ENCODE results near the gene BTRC. TPM values are rescaled to one million over a fixed set of nuclear protein-coding genes. Genes with fewer than 3 reads are reported as not detected.

BTRC gene
- total RNA-seq, 1 experiment from 2014 or later: 29.1 TPM

DNA sequence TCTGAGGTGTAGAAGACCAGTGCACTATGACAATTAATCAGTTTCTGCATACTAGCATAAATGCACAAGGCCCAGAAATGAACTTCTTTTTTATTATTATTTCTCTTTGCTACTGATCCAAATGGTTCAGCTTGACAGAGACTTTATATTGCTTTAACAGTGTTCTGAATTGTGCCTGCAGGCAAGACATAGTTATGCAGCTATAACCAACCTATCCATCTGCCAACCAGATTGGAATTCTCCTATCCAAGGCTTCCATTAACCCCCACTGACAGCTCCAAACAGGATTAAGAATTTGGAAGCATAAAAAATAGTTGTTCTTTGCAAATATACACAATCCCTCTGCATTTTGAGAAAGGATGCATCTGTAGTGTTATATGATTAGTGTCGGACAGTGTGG lies 98.2 kb downstream of the BTRC start:
- Histone ChIP-seq H3K36me3 (ENCODE audit: control insufficient read depth in 1 of 2, insufficient read depth in 2 of 2, low read length in 2 of 2) (no peaks in the 10 kb centered on the region), H2AFZ (ENCODE audit: low read depth, low read length, poor library complexity, severe bottlenecking) (no peak overlapping the region), H3K4me2 (ENCODE audit: low read length) (no peak overlapping the region), H3K27me3 (ENCODE audit: insufficient read depth, low read length) (no peaks in the 10 kb centered on the region), H4K20me1 (ENCODE audit: insufficient read depth) (no peaks in the 10 kb centered on the region; the same call in 1 of the 2 replicates), H3K9me3 (ENCODE audit: control insufficient read depth in 1 of 2, insufficient read depth in 1 of 2, low read depth in 1 of 2, low read length in 2 of 2) (no peaks in the 10 kb centered on the region), H3K9me2 (ENCODE audit: insufficient read depth) (no peaks in the 10 kb centered on the region), H3K4me3 (replicated peaks in 1 of 2; ENCODE audit: low read depth in 1 of 2, low read length in 2 of 2) (no peak overlapping the region), H3K79me2 (ENCODE audit: insufficient read depth, low read length) (no peaks in the 10 kb centered on the region), H3K9ac (ENCODE audit: low read length) (no peak overlapping the region), H3K4me1 (ENCODE audit: control insufficient read depth in 1 of 2, insufficient read depth in 2 of 2, low read length in 2 of 2) (no peaks in the 10 kb centered on the region), H3K27ac (ENCODE audit: low read depth, low read length) (no peak overlapping the region)
- no peak for ATAC-seq
- ChIA-PET CTCF (interaction anchor here (1.5 to 3.5 kb wide), 3 partner anchors 8 to 238 kb away, joined by 5 to 24 read pairs (median 22); no protein-coding TSS in a partner anchor), POLR2A (no interaction called here), RAD21 (ENCODE audit: low non-redundant PET in 1 of 2, low total read pairs in 2 of 2, uncharacterized antibody in 2 of 2, unreplicated experiment in 2 of 2) (no interaction called here)
- no peak for TF ChIP-seq ZNF274 (IDR thresholded peaks at IDR 0.05; ENCODE audit: low read depth, low read length)
- TF ChIP-seq JUND (IDR thresholded peaks at IDR 0.05): no peak
- TF ChIP-seq ZFX (IDR thresholded peaks at IDR 0.05): no peak
- no peak for TF ChIP-seq EZH2 (IDR thresholded peaks at IDR 0.05)
- TF ChIP-seq ELF1 (IDR thresholded peaks at IDR 0.05; ENCODE audit: borderline replicate concordance, low read depth): no peak
- no peak for TF ChIP-seq SIN3A (IDR thresholded peaks at IDR 0.05; ENCODE audit: low read depth)
- no peak for TF ChIP-seq CBX3 (IDR thresholded peaks at IDR 0.05; ENCODE audit: low read depth)
- TF ChIP-seq EZH2phosphoT487 (IDR thresholded peaks at IDR 0.05; ENCODE audit: borderline replicate concordance): no peak
- no peak for TF ChIP-seq POLR2AphosphoS5 (IDR thresholded peaks at IDR 0.05; ENCODE audit: low read depth, low read length)
- TF ChIP-seq EGR1 (IDR thresholded peaks at IDR 0.05; ENCODE audit: low read depth): no peak
- TF ChIP-seq FOSL1 (IDR thresholded peaks at IDR 0.05; ENCODE audit: low read depth): no peak
- TF ChIP-seq RAD21 (IDR thresholded peaks at IDR 0.05; ENCODE audit: low read depth): no peak
- TF ChIP-seq YY1 (IDR thresholded peaks at IDR 0.05; ENCODE audit: extremely low read depth, insufficient replicate concordance, low read depth, low read length): no peak
- TF ChIP-seq POLR2A (IDR thresholded peaks at IDR 0.05; ENCODE audit: borderline replicate concordance, extremely low read depth, insufficient read depth, insufficient read length): no peak
- no TSS peak for BruUV-seq (replicated peaks)
- no peak for DNase-seq (ENCODE audit: low read depth, low spot score)
- intact Hi-C loops (cut with micrococcal nuclease): no loop called here

DNA sequence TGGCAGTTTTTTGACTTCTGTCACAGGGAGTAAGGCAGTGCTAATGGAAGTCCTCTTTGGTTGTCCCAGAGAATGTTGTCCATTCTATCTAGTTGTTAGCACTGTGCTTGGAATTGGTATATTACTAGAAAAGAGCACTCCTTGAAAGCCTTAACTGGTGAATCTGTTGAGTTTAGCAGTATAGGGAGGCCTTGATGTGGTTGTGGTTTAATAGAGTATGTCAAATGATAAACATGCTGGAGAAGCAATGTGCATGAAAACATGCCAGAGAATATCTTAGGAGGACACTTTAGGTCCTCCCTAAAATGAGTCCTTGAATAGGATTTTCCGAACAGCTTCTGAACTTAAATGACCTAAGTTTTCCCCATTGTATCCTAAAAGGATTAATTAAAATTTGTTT lies 98.6 kb downstream of the BTRC start:
- intact Hi-C loops (cut with micrococcal nuclease): no loop called here
- CTCF ChIA-PET: interaction anchor here (1.0 to 3.5 kb wide), 5 partner anchors 9 to 238 kb away, joined by 3 to 23 read pairs (median 5); no protein-coding TSS in a partner anchor

More for the DNA sequence above, 98.6 kb downstream of the BTRC start:
- Histone ChIP-seq H4K20me1 (ENCODE audit: insufficient read depth) (no peaks in the 10 kb centered on the region; the same call in 1 of the 2 replicates), H3K36me3 (ENCODE audit: control insufficient read depth in 1 of 2, insufficient read depth in 2 of 2, low read length in 2 of 2) (no peaks in the 10 kb centered on the region), H3K9me2 (ENCODE audit: insufficient read depth) (no peaks in the 10 kb centered on the region), H3K27ac (ENCODE audit: low read depth, low read length) (no peak overlapping the region), H2AFZ (ENCODE audit: low read depth, low read length, poor library complexity, severe bottlenecking) (no peak overlapping the region), H3K27me3 (ENCODE audit: insufficient read depth, low read length) (no peaks in the 10 kb centered on the region), H3K9ac (ENCODE audit: low read length) (no peak overlapping the region), H3K4me2 (ENCODE audit: low read length) (no peak overlapping the region), H3K4me1 (ENCODE audit: control insufficient read depth in 1 of 2, insufficient read depth in 2 of 2, low read length in 2 of 2) (no peaks in the 10 kb centered on the region), H3K4me3 (replicated peaks in 1 of 2; ENCODE audit: low read depth in 1 of 2, low read length in 2 of 2) (no peak overlapping the region), H3K79me2 (ENCODE audit: insufficient read depth, low read length) (no peaks in the 10 kb centered on the region), H3K9me3 (ENCODE audit: control insufficient read depth in 1 of 2, insufficient read depth in 1 of 2, low read depth in 1 of 2, low read length in 2 of 2) (no peaks in the 10 kb centered on the region)
- DNase-seq (ENCODE audit: low read depth, low spot score) (no peak), ATAC-seq (no peak)
- POLR2A ChIA-PET: no interaction called here
- no peak for TF ChIP-seq CEBPB (IDR thresholded peaks at IDR 0.05; ENCODE audit: low read depth)
- TF ChIP-seq, protein P1, sequence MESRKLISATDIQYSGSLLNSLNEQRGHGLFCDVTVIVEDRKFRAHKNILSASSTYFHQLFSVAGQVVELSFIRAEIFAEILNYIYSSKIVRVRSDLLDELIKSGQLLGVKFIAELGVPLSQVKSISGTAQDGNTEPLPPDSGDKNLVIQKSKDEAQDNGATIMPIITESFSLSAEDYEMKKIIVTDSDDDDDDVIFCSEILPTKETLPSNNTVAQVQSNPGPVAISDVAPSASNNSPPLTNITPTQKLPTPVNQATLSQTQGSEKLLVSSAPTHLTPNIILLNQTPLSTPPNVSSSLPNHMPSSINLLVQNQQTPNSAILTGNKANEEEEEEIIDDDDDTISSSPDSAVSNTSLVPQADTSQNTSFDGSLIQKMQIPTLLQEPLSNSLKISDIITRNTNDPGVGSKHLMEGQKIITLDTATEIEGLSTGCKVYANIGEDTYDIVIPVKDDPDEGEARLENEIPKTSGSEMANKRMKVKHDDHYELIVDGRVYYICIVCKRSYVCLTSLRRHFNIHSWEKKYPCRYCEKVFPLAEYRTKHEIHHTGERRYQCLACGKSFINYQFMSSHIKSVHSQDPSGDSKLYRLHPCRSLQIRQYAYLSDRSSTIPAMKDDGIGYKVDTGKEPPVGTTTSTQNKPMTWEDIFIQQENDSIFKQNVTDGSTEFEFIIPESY (IDR thresholded peaks at IDR 0.05; ENCODE audit: extremely low read depth, insufficient replicate concordance, low read length): no peak
- TF ChIP-seq EZH2 (IDR thresholded peaks at IDR 0.05): no peak
- no peak for TF ChIP-seq TCF7L2 (IDR thresholded peaks at IDR 0.05; ENCODE audit: borderline replicate concordance, extremely low read depth, insufficient read depth, insufficient read length)
- TF ChIP-seq ZFX (IDR thresholded peaks at IDR 0.05): no peak
- TF ChIP-seq, protein P2, sequence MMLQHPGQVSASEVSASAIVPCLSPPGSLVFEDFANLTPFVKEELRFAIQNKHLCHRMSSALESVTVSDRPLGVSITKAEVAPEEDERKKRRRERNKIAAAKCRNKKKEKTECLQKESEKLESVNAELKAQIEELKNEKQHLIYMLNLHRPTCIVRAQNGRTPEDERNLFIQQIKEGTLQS (IDR thresholded peaks at IDR 0.05): no peak
- TF ChIP-seq CBX3 (IDR thresholded peaks at IDR 0.05; ENCODE audit: low read depth): no peak
- TF ChIP-seq EGR1 (IDR thresholded peaks at IDR 0.05; ENCODE audit: low read depth): no peak
- no peak for TF ChIP-seq JUND (IDR thresholded peaks at IDR 0.05)
- TF ChIP-seq ELF1 (IDR thresholded peaks at IDR 0.05; ENCODE audit: borderline replicate concordance, low read depth): no peak
- no peak for TF ChIP-seq POLR2A (IDR thresholded peaks at IDR 0.05; ENCODE audit: borderline replicate concordance, extremely low read depth, insufficient read depth, insufficient read length)
- no peak for TF ChIP-seq POLR2AphosphoS5 (IDR thresholded peaks at IDR 0.05; ENCODE audit: low read depth, low read length)
- RAD21 ChIA-PET (ENCODE audit: low non-redundant PET in 1 of 2, low total read pairs in 2 of 2, uncharacterized antibody in 2 of 2, unreplicated experiment in 2 of 2): no interaction called here
- no TSS peak for BruUV-seq (replicated peaks)

All from HCT116 (cell line).